HT1080 (cell line): ENCODE measurements around the gene QSER1. TPM values are rescaled to one million over a fixed set of nuclear protein-coding genes. Genes with fewer than 3 reads are reported as not detected.
"Not testable (repeated sequence)": the region's sequence is repeated elsewhere in the genome, so short reads cannot be mapped to it uniquely, and the experiment has no call there.

ENCODE experiments used
- DNase-seq: peaks from one replicate; pipeline ENCODE4 v3.0.0-alpha.2; 2015; ENCODE audit warnings: low read depth
- total RNA-seq: library from RNA; depleted of rRNA; stranded (reverse); fragments of >200 nt; shearing (Covaris generic); gene quantifications from 2 replicates; pipeline ENCODE4 v1.2.3, GENCODE V29; 2014

The QSER1 gene
- total RNA-seq, 1 experiment from 2014 or later = 24.7 TPM

DNA sequence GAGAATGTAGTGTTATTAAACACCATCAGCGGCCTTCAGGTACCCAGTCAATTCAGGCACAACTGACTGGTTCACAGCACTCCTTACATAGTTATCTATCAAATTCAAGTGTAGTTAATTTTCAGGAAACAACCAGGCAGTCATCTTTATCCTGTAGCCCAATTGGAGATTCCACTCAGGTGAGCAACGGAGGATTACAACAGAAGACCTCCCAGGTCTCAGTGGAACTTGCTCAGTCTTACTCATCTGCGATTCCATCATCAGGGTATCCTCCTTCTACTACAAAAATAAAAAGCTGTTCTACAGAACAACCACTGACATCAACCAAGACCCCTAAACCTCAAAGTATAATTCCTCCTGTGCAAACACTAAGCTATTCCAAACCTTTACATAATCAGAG is 39.6 kb downstream of the QSER1 start:
- DNase-seq = no peak

DNA sequence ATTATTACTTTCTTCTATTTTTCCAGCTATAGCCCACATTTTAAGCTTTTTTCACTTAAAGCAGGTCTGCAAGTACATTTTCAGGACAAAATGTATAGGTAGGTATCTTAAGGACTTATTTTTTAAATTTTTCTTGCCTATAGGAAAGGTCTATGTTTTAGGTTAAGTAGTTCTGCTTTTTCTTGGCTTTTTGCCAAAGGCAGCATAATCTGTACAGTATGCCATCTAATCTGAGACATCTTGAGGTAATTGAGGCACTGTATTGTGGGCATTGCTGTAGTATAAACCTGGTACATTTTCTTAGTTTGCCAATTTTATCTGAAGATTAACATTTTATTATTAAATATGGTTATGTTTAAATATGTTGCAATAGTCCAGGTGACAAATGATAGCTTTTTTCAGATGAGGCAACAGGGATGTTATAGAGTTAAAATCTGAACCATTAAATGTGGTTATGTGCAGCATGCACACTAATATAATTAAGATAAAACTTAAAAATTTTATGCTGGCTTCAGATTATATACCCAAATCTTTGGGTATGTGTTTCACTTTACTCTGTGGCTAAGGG is 42.9 kb downstream of the QSER1 start:
- DNase-seq = no peak

GRCh38 chr11:32936178-32936577 is 43.6 kb downstream of the QSER1 start:
- DNase-seq = not testable (repeated sequence)

DNA sequence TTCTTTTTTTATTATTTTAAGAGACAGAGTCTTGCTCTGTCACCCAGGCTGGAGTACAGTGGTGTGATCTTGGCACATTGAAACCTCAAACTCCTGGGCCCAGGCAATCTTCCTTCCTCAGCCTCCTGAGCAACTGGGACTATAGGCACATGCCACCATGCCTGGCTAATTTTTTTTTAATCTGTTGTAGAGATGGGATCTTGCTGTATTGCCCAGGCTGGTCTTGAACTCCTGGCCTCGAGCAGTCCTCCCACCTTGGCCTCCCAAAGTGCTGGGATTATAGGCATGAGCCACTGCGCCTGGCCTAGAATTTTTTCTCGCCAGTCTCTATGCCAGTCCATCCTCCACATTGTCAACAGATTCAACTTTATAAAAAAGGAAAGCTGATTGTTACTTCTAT is 44.7 kb downstream of the QSER1 start:
- DNase-seq = not testable (repeated sequence)

- no peak for DNase-seq
Observed at GRCh38 chr11:32939046-32939445, 46.4 kb downstream of the QSER1 start.

GRCh38 chr11:32939866-32940265 is 47.3 kb downstream of the QSER1 start:
- DNase-seq = no peak

GRCh38 chr11:32940865-32941264 is 48.3 kb downstream of the QSER1 start:
- no peak for DNase-seq

GRCh38 chr11:32947978-32948377 is 55.4 kb downstream of the QSER1 start:
- DNase-seq = no peak

GRCh38 chr11:32949739-32950138 is 57.1 kb downstream of the QSER1 start:
- no peak for DNase-seq

GRCh38 chr11:32952421-32952820 is 59.8 kb downstream of the QSER1 start:
- DNase-seq = no peak

DNA sequence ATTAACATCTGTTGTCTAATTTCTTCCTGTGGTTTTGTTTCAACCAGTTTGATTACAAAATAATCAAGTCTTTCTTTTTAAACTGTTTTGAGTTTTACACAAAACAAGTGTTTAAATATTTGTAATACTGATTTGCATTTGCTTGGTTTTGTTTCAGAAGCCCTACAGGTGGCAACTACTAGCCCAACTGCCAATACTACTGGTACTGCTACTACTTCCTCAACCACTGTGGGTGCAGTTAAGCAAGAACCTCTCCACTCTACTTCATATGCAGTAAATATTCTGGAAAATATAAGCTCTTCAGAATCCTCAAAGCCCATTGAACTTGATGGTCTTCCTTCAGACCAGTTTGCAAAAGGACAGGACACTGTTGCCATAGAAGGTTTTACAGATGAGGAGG is 61.1 kb downstream of the QSER1 start:
- DNase-seq = no peak

- peak; percentile 27 for DNase-seq
Observed at GRCh38 chr11:32960553-32961164, 68.0 kb downstream of the QSER1 start.

- DNase-seq = peak; percentile 23
Observed at GRCh38 chr11:32962016-32962415, 69.4 kb downstream of the QSER1 start.

GRCh38 chr11:32963721-32964120 is 71.1 kb downstream of the QSER1 start:
- no peak for DNase-seq

DNA sequence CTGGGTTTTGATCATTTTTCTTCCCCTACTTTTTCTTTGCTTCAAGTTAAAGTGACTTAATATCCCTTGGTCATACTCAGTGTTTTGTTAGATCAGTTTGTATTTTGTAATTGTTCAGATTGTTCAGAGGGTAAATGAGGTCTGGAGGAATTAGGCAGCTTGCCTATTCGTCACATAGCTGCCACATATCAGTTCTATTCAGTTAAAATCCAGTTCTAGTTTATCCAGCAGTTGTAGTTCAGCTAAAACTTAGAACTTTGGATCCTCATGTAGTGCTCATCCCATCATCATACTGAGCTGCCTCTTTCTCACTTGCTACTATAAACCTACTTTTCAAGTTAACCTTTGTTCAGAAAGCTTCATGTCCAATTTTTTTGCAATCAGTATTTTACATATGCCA is 75.9 kb downstream of the QSER1 start:
- no peak for DNase-seq

- DNase-seq = not testable (repeated sequence)
Observed at GRCh38 chr11:32972233-32972632, 79.6 kb downstream of the QSER1 start.

- no peak for DNase-seq
Observed at GRCh38 chr11:32972781-32973180, 80.2 kb downstream of the QSER1 start.

DNA sequence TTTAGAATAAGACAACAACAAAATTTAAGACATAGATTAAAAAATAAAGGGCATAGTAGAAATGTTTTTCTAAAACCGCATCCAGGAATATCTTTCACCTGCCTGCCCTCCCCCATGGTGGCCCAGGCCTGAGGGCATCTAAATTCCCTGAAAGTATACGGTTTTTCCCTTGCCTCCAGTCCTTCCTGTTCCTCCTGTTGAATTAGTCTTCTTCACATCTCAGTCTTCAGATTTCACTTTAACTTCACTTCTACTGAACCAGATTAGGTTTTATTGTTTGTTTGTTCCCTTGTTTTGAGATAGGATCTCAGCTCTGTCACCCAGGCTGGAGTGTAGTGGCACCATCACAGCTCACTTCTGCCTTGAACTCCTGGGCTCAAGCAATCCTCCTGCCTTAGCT is 90.0 kb downstream of the QSER1 start:
- DNase-seq = no peak

DNA sequence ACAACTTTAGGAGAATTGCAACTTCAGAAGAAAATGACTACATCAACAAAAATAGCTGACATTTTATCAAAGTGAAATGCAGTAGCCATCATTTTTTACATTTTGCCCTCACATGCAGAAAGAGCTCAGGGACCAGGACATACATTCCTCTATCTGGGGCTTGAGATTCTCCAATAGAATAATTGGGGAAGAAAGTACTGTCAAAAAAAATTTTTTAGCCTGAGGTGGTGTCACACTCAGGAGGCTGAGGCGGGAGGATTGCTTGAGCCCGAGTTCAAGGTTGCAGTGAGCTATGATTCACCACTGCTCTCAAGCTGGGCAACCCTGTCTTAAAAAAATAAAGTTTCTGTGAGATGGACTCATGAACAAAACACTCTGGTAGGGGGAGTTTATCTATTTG is 90.9 kb downstream of the QSER1 start:
- no peak for DNase-seq

- DNase-seq = no peak
Observed at GRCh38 chr11:32985600-32985999, 93.0 kb downstream of the QSER1 start.

GRCh38 chr11:32987851-32988250 is 95.2 kb downstream of the QSER1 start:
- no peak for DNase-seq

DNA sequence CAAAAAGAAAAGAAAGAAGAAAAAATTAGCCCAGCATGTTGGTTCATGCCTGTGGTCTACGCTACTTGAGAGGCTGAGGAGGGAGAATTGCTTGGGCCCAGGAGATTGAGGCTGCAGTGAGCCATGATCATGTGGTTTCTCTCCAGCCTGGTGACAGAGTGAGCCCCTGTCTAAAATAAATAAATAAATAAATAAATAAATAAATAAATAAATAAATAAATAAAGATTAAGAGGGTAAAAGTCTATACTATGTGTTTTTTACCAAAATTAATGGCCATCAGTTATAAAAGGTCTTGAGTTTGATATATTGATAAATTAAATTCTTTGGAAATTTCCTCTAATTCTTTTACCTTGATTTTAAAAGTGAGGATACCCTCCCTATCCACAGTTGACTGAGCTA is 97.9 kb downstream of the QSER1 start:
- DNase-seq = no peak

- DNase-seq = no peak
Observed at GRCh38 chr11:32991427-32991826, 98.8 kb downstream of the QSER1 start.

GRCh38 chr11:32991898-32992297 is 99.3 kb downstream of the QSER1 start:
- DNase-seq = no peak
